ENCODE results near the gene AADAT.
A peak's percentile ranks its signal among the peaks of the same experiment; 100 is the strongest.
"Not testable (repeated sequence)": the region's sequence is repeated elsewhere in the genome, so short reads cannot be mapped to it uniquely, and the experiment has no call there.

The AADAT gene

GRCh38 chr4:170109586-170110284, 20.0 kb upstream of the AADAT start:
- no peaks in the 10 kb centered on the region for H3K36me3 Mint-ChIP-seq (ENCODE audit: low read depth)
- H3K27me3 Mint-ChIP-seq (ENCODE audit: low read depth) = peaks cover 4% of the 10 kb centered on the region
- no peaks in the 10 kb centered on the region for H3K9me3 Mint-ChIP-seq
- H3K4me3 Mint-ChIP-seq = no peak overlapping the region
- no peaks in the 10 kb centered on the region for H3K4me1 Mint-ChIP-seq (ENCODE audit: low read depth)
- H3K27ac Mint-ChIP-seq = no peak overlapping the region

- Mint-ChIP-seq H3K9me3 (no peaks in the 10 kb centered on the region), H3K4me1 (ENCODE audit: low read depth) (no peaks in the 10 kb centered on the region), H3K27me3 (ENCODE audit: low read depth) (peaks cover 5% of the 10 kb centered on the region), H3K36me3 (ENCODE audit: low read depth) (no peaks in the 10 kb centered on the region), H3K4me3 (no peak overlapping the region), H3K27ac (no peak overlapping the region)
Observed at GRCh38 chr4:170106900-170107299, 17.1 kb upstream of the AADAT start.

GRCh38 chr4:170102426-170102825, 12.7 kb upstream of the AADAT start:
- no peak overlapping the region for H3K27ac Mint-ChIP-seq

GRCh38 chr4:170098171-170098570, 8.4 kb upstream of the AADAT start:
- not testable (repeated sequence) for H3K9me3 Mint-ChIP-seq; H3K4me3 Mint-ChIP-seq; H3K4me1 Mint-ChIP-seq (ENCODE audit: low read depth); H3K36me3 Mint-ChIP-seq (ENCODE audit: low read depth); H3K27me3 Mint-ChIP-seq (ENCODE audit: low read depth); H3K27ac Mint-ChIP-seq

More at GRCh38 chr4:170102426-170102825, 12.7 kb upstream of the AADAT start:
- Mint-ChIP-seq H3K9me3 (no peaks in the 10 kb centered on the region), H3K4me1 (ENCODE audit: low read depth) (no peaks in the 10 kb centered on the region), H3K4me3 (no peak overlapping the region), H3K27me3 (ENCODE audit: low read depth) (peaks cover 5% of the 10 kb centered on the region), H3K36me3 (ENCODE audit: low read depth) (no peaks in the 10 kb centered on the region)

GRCh38 chr4:170097681-170098080, 7.9 kb upstream of the AADAT start:
- Mint-ChIP-seq H3K36me3 (ENCODE audit: low read depth) (no peaks in the 10 kb centered on the region), H3K4me3 (no peak overlapping the region), H3K9me3 (no peaks in the 10 kb centered on the region), H3K27ac (no peak overlapping the region), H3K27me3 (ENCODE audit: low read depth) (no peaks in the 10 kb centered on the region), H3K4me1 (ENCODE audit: low read depth) (no peaks in the 10 kb centered on the region)

- peaks cover 17% of the 10 kb centered on the region for H3K27me3 Mint-ChIP-seq (ENCODE audit: low read depth)
- H3K27ac Mint-ChIP-seq = no peak overlapping the region
- peaks cover 3% of the 10 kb centered on the region for H3K4me1 Mint-ChIP-seq (ENCODE audit: low read depth)
- no peaks in the 10 kb centered on the region for H3K9me3 Mint-ChIP-seq
- no peaks in the 10 kb centered on the region for H3K36me3 Mint-ChIP-seq (ENCODE audit: low read depth)
- H3K4me3 Mint-ChIP-seq = no peak overlapping the region
Observed at GRCh38 chr4:170093973-170094535, 4.3 kb upstream of the AADAT start.

- H3K9me3 Mint-ChIP-seq = no peaks in the 10 kb centered on the region
- H3K4me3 Mint-ChIP-seq = no peak overlapping the region
- peaks cover 3% of the 10 kb centered on the region for H3K4me1 Mint-ChIP-seq (ENCODE audit: low read depth)
- H3K27ac Mint-ChIP-seq = no peak overlapping the region
- H3K36me3 Mint-ChIP-seq (ENCODE audit: low read depth) = no peaks in the 10 kb centered on the region
- H3K27me3 Mint-ChIP-seq (ENCODE audit: low read depth) = peaks cover 30% of the 10 kb centered on the region
Observed at GRCh38 chr4:170091069-170091696, 1.4 kb upstream of the AADAT start.

- Mint-ChIP-seq H3K27me3 (ENCODE audit: low read depth) (peaks cover 30% of the 10 kb centered on the region), H3K4me1 (ENCODE audit: low read depth) (peaks cover 3% of the 10 kb centered on the region), H3K4me3 (peak overlapping the region; percentile 21), H3K27ac (no peak overlapping the region), H3K9me3 (no peaks in the 10 kb centered on the region), H3K36me3 (ENCODE audit: low read depth) (no peaks in the 10 kb centered on the region)
Observed at GRCh38 chr4:170090352-170091052, 746 bp upstream of the AADAT start.

GRCh38 chr4:170089274-170089667, 485 bp downstream of the AADAT start:
- H3K4me1 Mint-ChIP-seq (ENCODE audit: low read depth) = peaks cover 3% of the 10 kb centered on the region

GRCh38 chr4:170088716-170089115, 1.0 kb downstream of the AADAT start:
- peaks cover 3% of the 10 kb centered on the region for H3K4me1 Mint-ChIP-seq (ENCODE audit: low read depth)
- H3K27ac Mint-ChIP-seq = no peak overlapping the region
- H3K4me3 Mint-ChIP-seq = no peak overlapping the region
- no peaks in the 10 kb centered on the region for H3K9me3 Mint-ChIP-seq
- H3K27me3 Mint-ChIP-seq (ENCODE audit: low read depth) = peaks cover 30% of the 10 kb centered on the region
- no peaks in the 10 kb centered on the region for H3K36me3 Mint-ChIP-seq (ENCODE audit: low read depth)

More at GRCh38 chr4:170089274-170089667, 485 bp downstream of the AADAT start:
- H3K27ac Mint-ChIP-seq = no peak overlapping the region
- peak overlapping the region; percentile 61 for H3K4me3 Mint-ChIP-seq
- H3K9me3 Mint-ChIP-seq = no peaks in the 10 kb centered on the region
- H3K27me3 Mint-ChIP-seq (ENCODE audit: low read depth) = peaks cover 30% of the 10 kb centered on the region
- H3K36me3 Mint-ChIP-seq (ENCODE audit: low read depth) = no peaks in the 10 kb centered on the region

GRCh38 chr4:170087163-170087700, 2.5 kb downstream of the AADAT start:
- H3K27ac Mint-ChIP-seq = no peak overlapping the region
- H3K4me3 Mint-ChIP-seq = no peak overlapping the region
- H3K4me1 Mint-ChIP-seq (ENCODE audit: low read depth) = peaks cover 3% of the 10 kb centered on the region
- peaks cover 30% of the 10 kb centered on the region for H3K27me3 Mint-ChIP-seq (ENCODE audit: low read depth)
- H3K9me3 Mint-ChIP-seq = no peaks in the 10 kb centered on the region
- no peaks in the 10 kb centered on the region for H3K36me3 Mint-ChIP-seq (ENCODE audit: low read depth)

- Mint-ChIP-seq H3K4me3 (no peak overlapping the region), H3K36me3 (ENCODE audit: low read depth) (no peaks in the 10 kb centered on the region), H3K4me1 (ENCODE audit: low read depth) (no peaks in the 10 kb centered on the region), H3K27me3 (ENCODE audit: low read depth) (peaks cover 25% of the 10 kb centered on the region), H3K9me3 (no peaks in the 10 kb centered on the region), H3K27ac (no peak overlapping the region)
Observed at GRCh38 chr4:170083541-170083940, 6.2 kb downstream of the AADAT start.

- Mint-ChIP-seq H3K36me3 (ENCODE audit: low read depth) (no peaks in the 10 kb centered on the region), H3K4me3 (no peak overlapping the region), H3K4me1 (ENCODE audit: low read depth) (no peaks in the 10 kb centered on the region), H3K27ac (no peak overlapping the region), H3K27me3 (ENCODE audit: low read depth) (peaks cover 18% of the 10 kb centered on the region), H3K9me3 (no peaks in the 10 kb centered on the region)
Observed at GRCh38 chr4:170080496-170080895, 9.3 kb downstream of the AADAT start.

GRCh38 chr4:170079981-170080380, 9.8 kb downstream of the AADAT start:
- H3K4me3 Mint-ChIP-seq = no peak overlapping the region
- no peaks in the 10 kb centered on the region for H3K36me3 Mint-ChIP-seq (ENCODE audit: low read depth)
- no peaks in the 10 kb centered on the region for H3K4me1 Mint-ChIP-seq (ENCODE audit: low read depth)
- H3K27me3 Mint-ChIP-seq (ENCODE audit: low read depth) = peaks cover 18% of the 10 kb centered on the region
- no peak overlapping the region for H3K27ac Mint-ChIP-seq
- H3K9me3 Mint-ChIP-seq = no peaks in the 10 kb centered on the region
